HS-5 (cell line): ENCODE results near the gene EDC3.
A peak's percentile ranks its signal among the peaks of the same experiment; 100 is the strongest.
"Not testable (repeated sequence)": the region's sequence is repeated elsewhere in the genome, so short reads cannot be mapped to it uniquely, and the experiment has no call there.

Source experiments
- DNase-seq: peaks from one replicate; pipeline ENCODE4 v3.0.0-alpha.2; 2012; ENCODE audit warnings: low read depth

The EDC3 gene, protein sequence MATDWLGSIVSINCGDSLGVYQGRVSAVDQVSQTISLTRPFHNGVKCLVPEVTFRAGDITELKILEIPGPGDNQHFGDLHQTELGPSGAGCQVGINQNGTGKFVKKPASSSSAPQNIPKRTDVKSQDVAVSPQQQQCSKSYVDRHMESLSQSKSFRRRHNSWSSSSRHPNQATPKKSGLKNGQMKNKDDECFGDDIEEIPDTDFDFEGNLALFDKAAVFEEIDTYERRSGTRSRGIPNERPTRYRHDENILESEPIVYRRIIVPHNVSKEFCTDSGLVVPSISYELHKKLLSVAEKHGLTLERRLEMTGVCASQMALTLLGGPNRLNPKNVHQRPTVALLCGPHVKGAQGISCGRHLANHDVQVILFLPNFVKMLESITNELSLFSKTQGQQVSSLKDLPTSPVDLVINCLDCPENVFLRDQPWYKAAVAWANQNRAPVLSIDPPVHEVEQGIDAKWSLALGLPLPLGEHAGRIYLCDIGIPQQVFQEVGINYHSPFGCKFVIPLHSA

GRCh38 chr15:74695597-74696397, at the start of gene EDC3:
TSS of gene EDC3 (minus strand) at chr15:74696024. CDS start at chr15:74675124, 20,900 bp downstream.
- DNase-seq = peak; percentile 46

- no peak for DNase-seq
Measured at GRCh38 chr15:74742422-74742821, 46.6 kb upstream of the EDC3 start.

DNA sequence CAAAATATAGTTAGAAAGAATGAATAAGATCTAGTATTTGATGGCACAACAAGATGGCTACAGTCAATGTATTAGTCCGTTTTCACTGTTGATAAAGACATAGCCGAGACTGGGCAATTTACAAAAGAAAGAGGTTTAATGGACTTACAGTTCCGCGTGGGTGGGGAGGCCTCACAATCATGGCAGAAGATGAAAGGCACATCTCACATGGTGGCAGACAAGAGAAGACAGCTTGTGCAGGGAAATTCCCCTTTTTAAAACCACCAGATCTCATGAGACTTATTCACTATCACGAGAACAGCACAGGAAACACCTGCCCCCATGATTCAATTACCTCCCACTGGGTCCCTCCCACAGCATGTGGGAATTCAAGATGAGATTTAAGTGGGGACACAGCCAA, 42.4 kb upstream of the EDC3 start:
- DNase-seq = not testable (repeated sequence)

GRCh38 chr15:74735305-74735704, 39.5 kb upstream of the EDC3 start:
- DNase-seq = no peak

DNA sequence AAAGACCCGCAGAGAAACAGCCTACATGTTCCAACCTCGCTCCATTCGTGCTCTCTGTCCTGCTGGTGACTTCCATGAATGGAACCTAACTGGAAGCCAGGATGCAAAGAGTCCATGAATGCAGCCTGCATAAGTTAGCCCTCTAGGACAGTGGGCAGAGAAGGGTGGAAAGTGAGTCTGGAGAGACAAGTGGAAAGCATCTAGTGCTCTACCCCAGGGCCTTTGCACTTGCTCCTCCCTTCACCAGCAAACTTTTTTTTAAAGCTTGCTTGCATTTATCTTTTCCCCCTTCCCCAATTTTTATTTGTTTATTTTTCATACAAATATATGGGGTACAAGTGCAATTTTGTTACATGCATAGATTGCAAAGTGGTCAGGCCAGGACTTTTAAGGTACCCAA, 37.4 kb upstream of the EDC3 start:
- no peak for DNase-seq

- DNase-seq = no peak
Measured at GRCh38 chr15:74732846-74733245, 37.0 kb upstream of the EDC3 start.

- DNase-seq = no peak
Measured at GRCh38 chr15:74730619-74731316, 34.9 kb upstream of the EDC3 start.

DNA sequence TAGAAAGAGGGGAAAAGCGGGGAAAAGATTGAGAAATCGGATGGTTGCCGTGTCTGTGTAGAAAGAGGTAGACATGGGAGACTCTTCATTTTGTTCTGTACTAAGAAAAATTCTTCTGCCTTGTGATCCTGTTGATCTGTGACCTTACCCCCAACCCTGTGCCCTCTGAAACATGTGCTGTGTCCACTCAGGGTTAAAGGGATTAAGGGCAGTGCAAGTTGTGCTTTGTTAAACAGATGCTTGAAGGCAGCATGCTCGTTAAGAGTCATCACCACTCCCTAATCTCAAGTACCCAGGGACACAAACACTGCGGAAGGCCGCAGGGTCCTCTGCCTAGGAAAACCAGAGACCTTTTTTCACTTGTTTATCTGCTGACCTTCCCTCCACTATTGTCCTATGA, 33.5 kb upstream of the EDC3 start:
- not testable (repeated sequence) for DNase-seq

DNA sequence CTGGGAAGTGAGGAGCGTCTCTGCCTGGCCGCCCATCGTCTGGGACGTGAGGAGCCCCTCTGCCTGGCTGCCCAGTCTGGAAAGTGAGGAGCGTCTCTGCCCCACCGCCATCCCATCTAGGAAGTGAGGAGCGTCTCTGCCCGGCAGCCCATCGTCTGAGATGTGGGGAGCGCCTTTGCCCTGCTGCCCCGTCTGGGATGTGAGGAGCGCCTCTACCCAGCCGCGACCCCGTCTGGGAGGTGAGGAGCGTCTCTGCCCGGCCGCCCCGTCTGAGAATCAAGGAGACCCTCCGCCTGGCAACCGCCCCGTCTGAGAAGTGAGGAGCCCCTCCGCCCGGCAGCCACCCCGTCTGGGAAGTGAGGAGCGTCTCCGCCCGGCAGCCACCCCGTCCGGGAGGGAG, 32.9 kb upstream of the EDC3 start:
- not testable (repeated sequence) for DNase-seq

DNA sequence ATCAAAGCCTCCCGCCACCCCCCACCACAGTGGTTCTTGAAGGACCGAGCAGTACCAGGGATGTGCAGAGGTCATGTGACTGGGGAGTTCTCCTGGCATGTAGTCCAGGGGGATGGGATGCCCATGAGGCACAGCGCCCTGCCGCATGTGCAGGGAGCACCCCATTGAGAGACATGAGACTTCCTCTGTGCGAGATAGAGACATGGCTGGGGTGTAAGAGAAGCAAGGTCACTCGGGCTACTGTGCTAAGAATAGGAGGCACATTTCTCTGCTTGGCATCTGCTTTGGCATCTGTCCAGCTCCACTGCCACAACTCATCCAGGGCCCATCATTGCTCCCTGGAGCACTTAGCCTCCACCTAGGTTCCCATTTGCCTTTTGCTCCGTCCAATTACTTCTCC, 31.9 kb upstream of the EDC3 start:
- DNase-seq = no peak

- no peak for DNase-seq
Measured at GRCh38 chr15:74726774-74727164, 30.9 kb upstream of the EDC3 start.

DNA sequence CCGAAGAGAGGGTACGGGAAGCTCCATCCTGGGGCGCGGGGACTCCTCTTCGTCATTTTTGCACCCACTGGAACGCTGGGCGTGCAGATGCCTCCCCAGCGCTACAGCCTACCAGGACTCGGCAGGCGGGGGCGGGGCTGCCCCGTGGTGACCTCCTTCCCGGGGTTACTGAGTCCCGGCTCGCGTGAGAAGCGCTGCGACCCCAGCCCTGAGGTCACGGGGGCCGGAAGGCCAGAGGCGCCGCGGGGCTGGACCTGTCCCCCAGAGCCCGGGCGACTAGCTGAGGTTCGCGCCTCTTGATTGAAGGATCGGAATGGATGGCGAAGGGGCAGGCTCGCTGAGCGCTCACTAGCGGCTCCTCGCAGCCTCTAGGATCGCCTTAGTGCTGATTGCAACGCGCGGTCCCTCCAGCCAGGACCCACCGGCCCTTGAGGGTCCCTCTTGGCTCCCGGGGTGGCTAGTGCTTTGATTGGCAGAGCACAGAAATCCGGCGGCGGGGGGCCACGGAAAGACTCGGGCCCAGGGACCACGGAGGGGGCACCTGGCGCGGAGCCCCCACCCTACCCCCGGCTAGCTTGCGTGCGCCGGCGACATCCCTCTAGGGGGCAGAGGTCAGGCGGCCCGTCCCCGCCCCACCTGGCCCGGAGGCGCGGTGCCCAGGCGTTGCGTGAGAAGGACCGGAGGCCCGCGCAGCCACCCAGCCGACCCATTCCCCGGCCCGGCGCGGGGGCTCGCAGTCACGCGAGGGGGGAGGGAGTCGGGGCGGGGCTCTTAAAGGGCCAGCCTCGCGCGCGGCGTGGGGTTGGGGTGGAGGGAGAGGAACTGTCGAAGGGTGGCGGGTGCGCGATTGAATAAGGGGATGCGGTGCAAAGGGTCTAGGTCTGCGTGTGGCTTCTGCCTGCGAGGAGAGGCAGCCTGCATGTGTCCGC, 30.3 kb upstream of the EDC3 start:
- no peak for DNase-seq

GRCh38 chr15:74725225-74725774, 29.5 kb upstream of the EDC3 start, which contains the start of gene CYP1A1:
TSS of gene CYP1A1 (minus strand) at chr15:74725528. CDS start at chr15:74723097, 2,431 bp downstream.
- no peak for DNase-seq

DNA sequence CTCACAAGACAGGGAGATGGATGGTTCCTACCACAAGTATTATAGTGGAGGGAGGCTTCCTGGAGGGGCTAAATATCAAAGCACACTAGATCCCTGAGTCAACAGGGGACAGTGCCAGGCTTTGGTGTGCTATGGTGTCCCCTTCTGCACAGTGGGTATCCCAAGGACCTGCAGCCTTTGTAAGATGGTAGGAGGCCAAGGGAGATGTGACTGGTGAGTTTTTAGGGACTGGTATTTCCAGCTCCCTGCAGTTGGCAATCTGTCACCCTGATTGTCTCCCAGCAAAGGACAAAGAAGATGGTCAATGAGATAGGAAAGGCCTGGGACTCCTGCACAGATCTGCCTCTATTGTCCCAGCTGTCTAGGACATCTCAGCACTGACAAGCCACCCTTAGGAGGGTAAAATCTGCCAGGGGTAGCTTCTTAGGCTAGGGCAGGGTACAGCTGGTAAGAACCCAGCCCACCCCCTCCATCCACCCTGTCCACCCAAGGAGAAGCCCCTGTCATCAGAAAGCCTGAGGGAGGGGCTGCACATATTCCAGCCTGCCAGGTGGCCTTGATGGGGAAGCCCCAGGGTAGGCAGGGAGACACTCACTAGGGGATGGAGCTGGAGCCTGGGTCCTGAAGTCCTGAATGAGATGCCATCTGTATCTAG, 28.9 kb upstream of the EDC3 start:
- no peak for DNase-seq

DNA sequence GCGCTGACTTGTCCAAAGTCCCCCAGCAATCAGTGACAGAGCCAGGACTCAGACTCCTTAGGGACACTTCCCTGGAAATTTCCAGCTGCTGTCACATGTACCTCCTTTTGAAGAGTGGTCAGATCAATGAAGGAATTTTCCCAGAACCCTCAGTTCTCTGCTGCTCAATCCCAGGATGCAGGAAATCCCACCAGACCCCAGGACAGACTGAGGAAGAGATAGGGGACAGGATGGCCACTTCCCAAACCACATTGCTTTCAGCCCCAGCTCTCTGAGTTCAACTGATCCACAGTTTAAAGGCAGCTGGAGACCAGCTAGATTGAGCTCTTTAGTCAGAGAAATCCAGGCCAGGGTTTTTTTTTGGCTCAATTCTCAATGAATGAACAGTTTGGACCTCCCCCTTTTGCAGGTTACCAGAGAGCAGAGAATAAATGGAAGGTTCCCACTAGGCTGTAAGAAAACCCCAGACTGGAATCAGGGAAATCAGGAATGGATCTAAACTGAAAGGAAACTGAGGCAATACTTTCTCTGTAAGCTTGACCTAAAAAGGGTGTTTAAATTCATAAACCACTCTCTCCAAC, 28.0 kb upstream of the EDC3 start:
- peak; percentile 2 for DNase-seq

DNA sequence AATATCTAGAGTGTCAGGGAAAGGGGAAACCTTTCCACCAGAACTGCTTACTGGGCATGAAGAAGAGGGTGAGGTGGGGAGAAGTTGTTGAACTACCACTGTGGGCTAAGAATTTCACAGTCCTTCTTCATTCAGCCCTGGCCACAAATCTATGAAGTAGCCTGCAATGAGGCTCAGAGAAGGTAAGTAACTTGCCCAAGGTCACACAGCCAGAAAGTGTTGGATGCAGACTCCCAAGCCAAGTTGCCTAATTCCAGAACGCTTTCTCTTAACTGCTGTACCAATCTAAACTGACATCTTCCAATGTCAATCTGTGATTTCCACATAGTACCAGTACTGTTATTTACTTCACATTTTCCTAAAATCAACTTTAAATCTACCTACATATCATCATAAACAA, 27.4 kb upstream of the EDC3 start:
- no peak for DNase-seq

DNA sequence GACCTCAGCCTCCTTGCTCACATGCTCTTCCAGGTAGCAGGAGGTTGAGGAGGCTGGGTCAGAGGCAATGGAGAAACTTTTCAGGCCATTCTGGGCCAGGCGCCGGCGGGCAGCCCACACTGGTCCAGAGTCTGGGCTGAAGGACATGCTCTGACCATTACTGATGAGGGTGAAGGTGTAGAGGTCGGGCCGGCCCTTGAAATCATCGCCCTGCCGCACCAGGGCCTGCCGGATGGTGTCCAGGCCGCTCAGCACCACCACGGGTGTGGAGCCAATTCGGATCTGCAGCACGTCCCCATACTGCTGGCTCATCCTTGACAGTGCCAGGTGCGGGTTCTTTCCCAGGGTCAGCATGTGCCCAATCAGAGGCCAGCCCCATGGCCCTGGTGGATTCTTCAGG, 26.8 kb upstream of the EDC3 start:
- no peak for DNase-seq

DNA sequence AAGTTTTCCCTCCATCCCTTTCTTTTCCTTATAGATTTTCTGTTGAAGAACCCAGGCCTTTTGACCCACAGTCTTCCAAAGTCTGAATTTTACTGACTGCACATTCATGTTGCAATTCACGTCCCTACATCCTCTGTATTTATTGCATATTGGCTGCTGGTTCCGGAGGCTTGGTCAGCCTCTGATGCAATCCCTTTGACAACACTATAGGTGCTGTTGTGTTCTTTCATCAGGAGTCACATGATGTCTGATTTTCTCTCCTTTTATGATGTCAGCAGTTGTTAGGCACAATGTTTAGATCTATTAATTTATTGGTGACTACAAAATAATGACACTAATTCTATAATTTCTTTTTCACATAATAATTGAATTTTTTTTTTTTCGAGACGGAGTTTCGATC, 20.8 kb upstream of the EDC3 start:
- DNase-seq = no peak

DNA sequence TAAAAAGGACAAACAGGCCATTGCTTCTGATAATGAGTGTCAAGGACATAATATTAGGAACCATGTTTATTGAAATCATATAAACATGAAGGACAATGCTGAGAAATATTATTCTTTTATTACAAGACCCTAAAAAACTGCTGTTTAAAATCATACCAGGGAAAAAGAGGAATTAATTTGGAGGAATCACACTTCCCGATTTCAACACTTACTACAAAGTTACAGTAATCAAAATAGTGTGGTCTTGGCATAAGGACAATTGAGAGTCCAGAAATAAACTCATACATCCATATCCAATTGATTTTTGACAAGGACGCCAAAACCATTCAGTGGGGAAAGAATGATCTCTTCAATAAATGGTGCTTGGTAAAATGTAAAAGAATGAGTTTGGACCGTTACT, 16.5 kb upstream of the EDC3 start:
- no peak for DNase-seq
